HG02884 (cell line): Measurements from ENCODE around the gene SSC4D.

Source experiments
- ATAC-seq: cut with Tn5 transposase; IDR thresholded peaks from one replicate; pipeline ENCODE4 v1.9.1; 2021; ENCODE audit warnings: mild to moderate bottlenecking, moderate library complexity; ENCODE audit not compliant: unreplicated experiment

The SSC4D gene

GRCh38 chr7:76356823-76357222 lies 52.7 kb downstream of the SSC4D start:
- no peak for ATAC-seq

GRCh38 chr7:76356115-76356514 lies 53.4 kb downstream of the SSC4D start:
- ATAC-seq: no peak

GRCh38 chr7:76354981-76355730 lies 54.3 kb downstream of the SSC4D start:
- no peak for ATAC-seq

- no peak for ATAC-seq
These were observed 55.0 kb downstream of the SSC4D start for GRCh38 chr7:76354516-76354915.

GRCh38 chr7:76353744-76354143 lies 55.8 kb downstream of the SSC4D start:
- no peak for ATAC-seq

GRCh38 chr7:76352193-76352592 lies 57.3 kb downstream of the SSC4D start:
- no peak for ATAC-seq

- ATAC-seq: no peak
These were observed 58.1 kb downstream of the SSC4D start for GRCh38 chr7:76351372-76351771.

GRCh38 chr7:76349313-76349885 lies 60.1 kb downstream of the SSC4D start:
- no peak for ATAC-seq

GRCh38 chr7:76347710-76348109 lies 61.8 kb downstream of the SSC4D start:
- ATAC-seq: no peak

GRCh38 chr7:76346778-76347177 lies 62.7 kb downstream of the SSC4D start:
- no peak for ATAC-seq

- ATAC-seq: no peak
These were observed 63.4 kb downstream of the SSC4D start for GRCh38 chr7:76346097-76346496.

GRCh38 chr7:76343931-76344321 lies 65.6 kb downstream of the SSC4D start:
- no peak for ATAC-seq

GRCh38 chr7:76343294-76343930 lies 66.1 kb downstream of the SSC4D start:
- ATAC-seq: no peak

GRCh38 chr7:76342222-76342621 lies 67.3 kb downstream of the SSC4D start:
- ATAC-seq: no peak

GRCh38 chr7:76340617-76341131 lies 68.8 kb downstream of the SSC4D start:
- no peak for ATAC-seq
